Ovary (tissue), 9 donors: ENCODE results near the gene HMBS. TPM values are rescaled to one million over a fixed set of nuclear protein-coding genes. Genes with fewer than 3 reads are reported as not detected.

ENCODE experiments used
- DNase-seq, 5 donors: peaks; one replicate each; pipeline ENCODE4 v3.0.0-alpha.2; 2019 to 2020
- H3K27ac ChIP-seq, 2 donors: fragments of 200-600 bp; one replicate each; pipeline versions ENCODE4 v1.5.1 to v1.8.0; 2019 to 2022
- H3K27me3 ChIP-seq: fragments of 200-600 bp; one replicate; pipeline ENCODE4 v1.8.0; 2022
- H3K36me3 ChIP-seq: fragments of 200-600 bp; sonication (generic); one replicate; pipeline ENCODE4 v1.5.1; 2019
- H3K4me1 ChIP-seq: one replicate; pipeline ENCODE4 v1.8.1; 2013; ENCODE audit warnings: mild to moderate bottlenecking, moderate library complexity; ENCODE audit not compliant: insufficient read depth
- H3K4me3 ChIP-seq: fragments of 200-600 bp; sonication (generic); one replicate; pipeline ENCODE4 v1.5.1; 2017
- H3K9me3 ChIP-seq, 2 donors: fragments of 200-600 bp in 1 of 2; sonication (generic) in 1 of 2; one replicate each; pipeline versions ENCODE4 v1.5.1 to v1.8.1; 2013 to 2019; ENCODE audit warnings: mild to moderate bottlenecking in 1 of 2, moderate library complexity in 1 of 2
- CTCF ChIP-seq, 3 donors: fragments of 450-650 bp in 2 of 3; fragments of 200-600 bp in 1 of 3; IDR thresholded peaks; one replicate each; pipeline versions ENCODE4 v1.5.1 to v1.8.0; 2016 to 2022; ENCODE audit warnings: antibody characterized with exemption in 3 of 3, mild to moderate bottlenecking in 1 of 3
- EP300 ChIP-seq: sonication (generic); formaldehyde crosslinking; IDR thresholded peaks from one replicate; pipeline ENCODE4 v1.6.1; 2017; ENCODE audit warnings: antibody characterized with exemption
- POLR2A ChIP-seq: fragments of 450-650 bp; IDR thresholded peaks from one replicate; pipeline ENCODE4 v1.6.1; 2017; ENCODE audit warnings: antibody characterized with exemption, mild to moderate bottlenecking, moderate library complexity
- WGBS, 3 donors: extraction: QIAGEN DNeasy Blood & Tissue Kit in 1 of 3; methylation state at CpG; one replicate each; pipeline versions ENCODE4 v1.1.5 to v1.1.7; 2013 to 2017; 5-methylcytosine and 5-hydroxymethylcytosine counted together
- intact Hi-C, 4 donors: fragments of 100-400 bp; cut with DNase I; formaldehyde crosslinking; loops; one replicate each; pipeline versions ENCODE4 v1.11.0 to v1.15.1; 2022 to 2023
- polyA plus RNA-seq, 2 donors: library from polyadenylated mRNA; stranded (reverse); fragments of 200-250 nt in 1 of 2; fragments of 350-450 nt in 1 of 2; fragmentation: Illumina TruSeq in 1 of 2; extraction: RNeasy Lipid Tissue Mini Kit (QIAGEN cat#74804) in 1 of 2; gene quantifications; one replicate each; pipeline ENCODE4 v1.2.3, GENCODE V29; 2013 to 2014
- total RNA-seq, 7 donors: library from RNA; depleted of rRNA in 2 of 7; stranded (reverse); fragments of >200 nt in 2 of 7; fragmentation: NEBNext Ultra II Directional in 3 of 7; extraction: Animal tissue kit (Norgen Biotek cat#: 25700) in 3 of 7; gene quantifications; one replicate each; pipeline versions ENCODE4 v1.1.0 to v1.2.4, GENCODE V29; 2016 to 2023
- donor health status: DM: no; HTN: no; CAD: no; lungs with moderate emphysema.
- donor health status: DM: no; HTN: no; CAD: no.
- donor health status: Bipolar disorder and iron deficiency.
- donor health status: DM: yes; HTN: yes; CAD: no.
- donor health status: DM: no; HTN: no; CAD: no.
- donor health status: DM: yes; HTN: yes; CAD: no.

The HMBS gene
- total and polyA plus RNA-seq, 9 donors: 1.1 to 19.4 (median 7.6) TPM

- Histone ChIP-seq H3K9me3 (no peaks in the 10 kb centered on the region), H3K27me3 (no peaks in the 10 kb centered on the region), H3K36me3 (no peaks in the 10 kb centered on the region), H3K27ac (no peak overlapping the region), H3K4me1 (peaks cover 7% of the 10 kb centered on the region), H3K4me3 (no peak overlapping the region)
- TF ChIP-seq EP300 (no peak), CTCF (IDR thresholded peaks at IDR 0.05) (no peak), POLR2A (no peak)
- intact Hi-C loops: no loop called here
- 94 to 100% (median 97%) methylated on average over 2 of the region's 2 CpGs for WGBS, 3 donors
- no peak for DNase-seq
Measured at GRCh38 chr11:119087747-119088241, 3.1 kb downstream of the HMBS start.

DNA sequence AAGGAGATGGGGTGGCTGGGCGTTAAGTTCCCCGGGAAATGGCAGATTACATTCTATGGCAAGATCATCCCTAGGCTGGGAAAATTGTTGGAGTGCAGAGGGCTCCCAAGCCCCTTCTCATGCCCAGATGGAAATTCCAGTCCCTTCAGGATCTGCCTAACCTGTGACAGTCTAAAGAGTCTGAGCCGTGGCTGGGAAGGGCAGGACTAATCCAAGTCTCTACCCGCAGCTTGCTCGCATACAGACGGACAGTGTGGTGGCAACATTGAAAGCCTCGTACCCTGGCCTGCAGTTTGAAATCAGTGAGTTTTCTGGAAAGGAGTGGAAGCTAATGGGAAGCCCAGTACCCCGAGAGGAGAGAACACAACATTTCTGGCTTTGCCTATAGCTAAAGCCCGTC lies 3.7 kb downstream of the HMBS start:
- WGBS, 3 donors: 87 to 94% (median 92%) methylated on average over 9 of the region's 9 CpGs
- Histone ChIP-seq H3K27ac (no peak overlapping the region), H3K9me3 (no peaks in the 10 kb centered on the region), H3K4me3 (no peak overlapping the region), H3K36me3 (no peaks in the 10 kb centered on the region), H3K27me3 (no peaks in the 10 kb centered on the region), H3K4me1 (peaks cover 8% of the 10 kb centered on the region)
- TF ChIP-seq CTCF (IDR thresholded peaks at IDR 0.05) (no peak), POLR2A (no peak), EP300 (no peak)
- no peak for DNase-seq
- intact Hi-C loops: no loop called here

DNA sequence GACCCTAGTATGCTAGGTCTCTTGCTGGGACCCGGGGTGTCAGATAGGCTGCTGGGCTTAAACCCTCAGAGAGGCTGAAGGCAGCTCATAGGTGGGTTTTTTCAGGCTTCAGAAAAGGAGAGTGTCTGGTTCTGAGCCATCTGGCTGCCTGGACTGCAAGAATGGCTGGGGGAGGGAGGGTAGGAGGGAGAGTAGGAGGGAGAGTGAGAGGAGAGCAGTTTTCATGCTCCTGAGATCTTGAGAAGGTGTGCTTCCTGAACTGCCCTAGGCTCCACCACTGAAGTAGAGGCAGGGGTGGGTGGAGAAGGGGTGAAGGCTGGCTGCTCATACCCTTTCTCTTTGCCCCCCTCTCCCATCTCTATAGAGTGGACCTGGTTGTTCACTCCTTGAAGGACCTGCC lies 4.6 kb downstream of the HMBS start:
- no peak for DNase-seq
- H3K4me3 ChIP-seq: no peak overlapping the region
- H3K27ac ChIP-seq: no peak overlapping the region
- H3K36me3 ChIP-seq: no peaks in the 10 kb centered on the region
- TF ChIP-seq EP300: no peak
- no peak for TF ChIP-seq CTCF (IDR thresholded peaks at IDR 0.05)
- TF ChIP-seq POLR2A: no peak
- peaks cover 7% of the 10 kb centered on the region for H3K4me1 ChIP-seq
- WGBS, 3 donors: 88 to 93% (median 89%) methylated on average over 1 of the region's 1 CpG
- H3K27me3 ChIP-seq: no peaks in the 10 kb centered on the region
- intact Hi-C loops: no loop called here
- H3K9me3 ChIP-seq: no peaks in the 10 kb centered on the region

GRCh38 chr11:119091178-119091577 lies 6.5 kb downstream of the HMBS start:
- WGBS, 3 donors: 84 to 86% (median 84%) methylated on average over 9 of the region's 9 CpGs
- Histone ChIP-seq H3K27me3 (no peaks in the 10 kb centered on the region), H3K27ac (no peak overlapping the region), H3K9me3 (no peaks in the 10 kb centered on the region), H3K36me3 (no peaks in the 10 kb centered on the region), H3K4me3 (no peak overlapping the region), H3K4me1 (peaks cover 2% of the 10 kb centered on the region)
- intact Hi-C loops: loop anchor here in 2 of 4 donors (5.0 to 10.0 kb wide), 2 partner anchors 106 to 244 kb away; partner anchors contain the start of gene RNF26 (in 1 of the 2)
- no peak for DNase-seq
- TF ChIP-seq EP300: no peak
- TF ChIP-seq CTCF (IDR thresholded peaks at IDR 0.05): no peak
- TF ChIP-seq POLR2A: no peak
